Uterus (tissue), 4 donors: ENCODE measurements around the gene CD101. TPM values are rescaled to one million over a fixed set of nuclear protein-coding genes. Genes with fewer than 3 reads are reported as not detected.

Experiments used
- DNase-seq, 2 donors: peaks; one replicate each; pipeline ENCODE4 v3.0.0-alpha.2; 2019 to 2020
- H3K27ac ChIP-seq, 2 donors: fragments of 200-600 bp; sonication (generic); 1 replicate in 1 of 2; 2 replicates in 1 of 2; pipeline ENCODE4 v1.5.1; 2016 to 2018
- H3K27me3 ChIP-seq, 2 donors: fragments of 200-600 bp; sonication (generic); one replicate each; pipeline ENCODE4 v1.5.1; 2018 to 2019; ENCODE audit warnings: control low read depth in 1 of 2
- H3K36me3 ChIP-seq, 2 donors: fragments of 200-600 bp; sonication (generic); one replicate each; pipeline ENCODE4 v1.5.1; 2019; ENCODE audit warnings: control low read depth in 1 of 2
- H3K4me1 ChIP-seq, 2 donors: fragments of 200-600 bp; sonication (generic); one replicate each; pipeline ENCODE4 v1.5.1; 2018 to 2019; ENCODE audit warnings: control low read depth in 1 of 2
- H3K4me3 ChIP-seq, 2 donors: fragments of 200-600 bp; sonication (generic); 1 replicate in 1 of 2; 2 replicates in 1 of 2; pipeline ENCODE4 v1.5.1; 2018 to 2019; ENCODE audit warnings: mild to moderate bottlenecking in 1 of 2
- H3K9me3 ChIP-seq, 2 donors: fragments of 200-600 bp; sonication (generic); one replicate each; pipeline ENCODE4 v1.5.1; 2019; ENCODE audit warnings: control low read depth in 1 of 2
- POLR2A ChIP-seq, 2 donors: fragments of 450-650 bp; IDR thresholded peaks; one replicate each; pipeline ENCODE4 v1.6.1; 2016; ENCODE audit warnings: antibody characterized with exemption in 2 of 2, mild to moderate bottlenecking in 1 of 2, moderate library complexity in 1 of 2
- intact Hi-C: fragments of 100-400 bp; cut with DNase I; formaldehyde crosslinking; loops from one replicate; pipeline ENCODE4 v1.15.1; 2023; ENCODE audit warnings: low total_unique reads
- total RNA-seq, 4 donors: library from RNA; depleted of rRNA in 3 of 4; stranded (reverse); fragments of >200 nt in 3 of 4; gene quantifications; one replicate each; pipeline versions ENCODE4 v1.1.0 to v1.2.4, GENCODE V29; 2014 to 2023
- TF ChIP-seq, protein P1 (sequence below), 4 experiments: fragments of 200-600 bp in 2 of 4; fragments of 450-650 bp in 2 of 4; sonication (generic) in 2 of 4; IDR thresholded peaks; one replicate each; pipeline ENCODE4 v1.5.1; 2016 to 2019; ENCODE audit warnings: antibody characterized with exemption in 4 of 4, mild to moderate bottlenecking in 2 of 4, moderate library complexity in 1 of 4
- donor health status: DM: yes; HTN: yes; CAD: no.

CD101 gene
- total RNA-seq, 4 donors from 2014 or later: 2.1 to 4.1 (median 2.6) TPM; not detected in 1

GRCh38 chr1:116986421-116987255, 14.9 kb upstream of the CD101 start:
- no peak overlapping the region for H3K27ac ChIP-seq
- intact Hi-C loops: no loop called here
- TF ChIP-seq POLR2A (IDR thresholded peaks at IDR 0.05): no peak
- TF ChIP-seq, protein P1, sequence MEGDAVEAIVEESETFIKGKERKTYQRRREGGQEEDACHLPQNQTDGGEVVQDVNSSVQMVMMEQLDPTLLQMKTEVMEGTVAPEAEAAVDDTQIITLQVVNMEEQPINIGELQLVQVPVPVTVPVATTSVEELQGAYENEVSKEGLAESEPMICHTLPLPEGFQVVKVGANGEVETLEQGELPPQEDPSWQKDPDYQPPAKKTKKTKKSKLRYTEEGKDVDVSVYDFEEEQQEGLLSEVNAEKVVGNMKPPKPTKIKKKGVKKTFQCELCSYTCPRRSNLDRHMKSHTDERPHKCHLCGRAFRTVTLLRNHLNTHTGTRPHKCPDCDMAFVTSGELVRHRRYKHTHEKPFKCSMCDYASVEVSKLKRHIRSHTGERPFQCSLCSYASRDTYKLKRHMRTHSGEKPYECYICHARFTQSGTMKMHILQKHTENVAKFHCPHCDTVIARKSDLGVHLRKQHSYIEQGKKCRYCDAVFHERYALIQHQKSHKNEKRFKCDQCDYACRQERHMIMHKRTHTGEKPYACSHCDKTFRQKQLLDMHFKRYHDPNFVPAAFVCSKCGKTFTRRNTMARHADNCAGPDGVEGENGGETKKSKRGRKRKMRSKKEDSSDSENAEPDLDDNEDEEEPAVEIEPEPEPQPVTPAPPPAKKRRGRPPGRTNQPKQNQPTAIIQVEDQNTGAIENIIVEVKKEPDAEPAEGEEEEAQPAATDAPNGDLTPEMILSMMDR (IDR thresholded peaks at IDR 0.05): no peak
- DNase-seq: no peak
- H3K36me3 ChIP-seq: no peaks in the 10 kb centered on the region
- no peak overlapping the region for H3K4me3 ChIP-seq
- H3K27me3 ChIP-seq: no peaks in the 10 kb centered on the region
- H3K4me1 ChIP-seq: no peaks in the 10 kb centered on the region
- no peaks in the 10 kb centered on the region for H3K9me3 ChIP-seq

DNA sequence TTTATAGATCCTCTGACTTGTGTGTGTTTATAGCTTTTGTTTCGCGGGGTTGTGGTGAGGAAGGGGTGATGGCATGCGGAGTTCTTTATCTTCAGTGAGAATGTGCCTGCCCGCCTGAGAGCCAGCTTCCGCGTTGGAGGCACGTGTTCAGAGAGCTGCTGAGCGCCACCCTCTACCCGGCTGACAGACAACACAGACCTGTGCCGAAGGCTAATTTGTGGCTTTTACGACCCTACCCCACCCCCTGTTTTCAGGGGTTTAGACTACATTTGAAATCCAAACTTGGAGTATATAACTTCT, 14.4 kb upstream of the CD101 start:
- TF ChIP-seq, protein P1 (IDR thresholded peaks at IDR 0.05): no peak
- TF ChIP-seq POLR2A (IDR thresholded peaks at IDR 0.05): no peak
- intact Hi-C loops: no loop called here

GRCh38 chr1:116988248-116988647, 13.3 kb upstream of the CD101 start:
- H3K27me3 ChIP-seq: no peaks in the 10 kb centered on the region
- peak in 1 of 2 donors; percentile 23 for DNase-seq
- no peaks in the 10 kb centered on the region for H3K4me1 ChIP-seq
- H3K4me3 ChIP-seq: no peak overlapping the region
- intact Hi-C loops: no loop called here
- no peak overlapping the region for H3K27ac ChIP-seq
- H3K9me3 ChIP-seq: no peaks in the 10 kb centered on the region
- no peak for TF ChIP-seq POLR2A (IDR thresholded peaks at IDR 0.05)
- TF ChIP-seq, protein P1 (IDR thresholded peaks at IDR 0.05): no peak
- no peaks in the 10 kb centered on the region for H3K36me3 ChIP-seq

More for the DNA sequence above, 14.4 kb upstream of the CD101 start:
- H3K27me3 ChIP-seq: no peaks in the 10 kb centered on the region
- H3K4me1 ChIP-seq: no peaks in the 10 kb centered on the region
- H3K4me3 ChIP-seq: no peak overlapping the region
- no peaks in the 10 kb centered on the region for H3K36me3 ChIP-seq
- H3K9me3 ChIP-seq: no peaks in the 10 kb centered on the region
- no peak for DNase-seq
- no peak overlapping the region for H3K27ac ChIP-seq

GRCh38 chr1:116988908-116989307, 12.7 kb upstream of the CD101 start:
- TF ChIP-seq, protein P1 (IDR thresholded peaks at IDR 0.05): no peak
- no peak for TF ChIP-seq POLR2A (IDR thresholded peaks at IDR 0.05)

GRCh38 chr1:116989835-116990234, 11.7 kb upstream of the CD101 start:
- DNase-seq: no peak
- Histone ChIP-seq H3K36me3 (no peaks in the 10 kb centered on the region), H3K9me3 (no peaks in the 10 kb centered on the region), H3K4me3 (no peak overlapping the region), H3K27me3 (no peaks in the 10 kb centered on the region), H3K27ac (no peak overlapping the region), H3K4me1 (no peaks in the 10 kb centered on the region)
- TF ChIP-seq, protein P1 (IDR thresholded peaks at IDR 0.05): no peak
- TF ChIP-seq POLR2A (IDR thresholded peaks at IDR 0.05): no peak
- intact Hi-C loops: no loop called here

More at GRCh38 chr1:116988908-116989307, 12.7 kb upstream of the CD101 start:
- H3K27me3 ChIP-seq: no peaks in the 10 kb centered on the region
- no peak overlapping the region for H3K27ac ChIP-seq
- no peak for DNase-seq
- no peaks in the 10 kb centered on the region for H3K9me3 ChIP-seq
- intact Hi-C loops: no loop called here
- H3K36me3 ChIP-seq: no peaks in the 10 kb centered on the region
- H3K4me3 ChIP-seq: no peak overlapping the region
- no peaks in the 10 kb centered on the region for H3K4me1 ChIP-seq
